ENCODE data around the gene OR2A7.
"Not testable (repeated sequence)": the region's sequence is repeated elsewhere in the genome, so short reads cannot be mapped to it uniquely, and the experiment has no call there.

GRCh38 chr7:144302578-144303303, 38.1 kb upstream of the OR2A7 start:
- not testable (repeated sequence) for TF ChIP-seq CTCF (IDR thresholded peaks at IDR 0.05; ENCODE audit: insufficient read depth, low read depth, low read length); EZH2 (IDR thresholded peaks at IDR 0.05; ENCODE audit: insufficient read depth, low read length)

Data from astrocyte (in vitro differentiated cells and primary cell).